HG02588 (cell line): ENCODE data around the gene KLK12.

Experiments
- ATAC-seq: cut with Tn5 transposase; IDR thresholded peaks from one replicate; pipeline ENCODE4 v1.9.1; 2021; ENCODE audit warnings: mild to moderate bottlenecking, moderate library complexity; ENCODE audit not compliant: unreplicated experiment

Gene KLK12

GRCh38 chr19:51034704-51035103 lies at the start of gene KLK12:
TSS of gene KLK12 (minus strand) at chr19:51035002. CDS start at chr19:51034621, 381 bp downstream.
- ATAC-seq = no peak

GRCh38 chr19:51084505-51084904 lies 49.7 kb upstream of the KLK12 start:
- no peak for ATAC-seq

- ATAC-seq = no peak
Observed at GRCh38 chr19:51083783-51084182, 49.0 kb upstream of the KLK12 start.

- ATAC-seq = no peak
Observed at GRCh38 chr19:51083181-51083580, 48.4 kb upstream of the KLK12 start.

- no peak for ATAC-seq
Observed at GRCh38 chr19:51082611-51083010, 47.8 kb upstream of the KLK12 start, which contains the start of gene KLK14. TSS of gene KLK14 (minus strand) at chr19:51082887. CDS start at chr19:51082614, 273 bp downstream.

- no peak for ATAC-seq
Observed at GRCh38 chr19:51081476-51081875, 46.7 kb upstream of the KLK12 start.

- no peak for ATAC-seq
Observed at GRCh38 chr19:51079481-51080110, 44.8 kb upstream of the KLK12 start.

- no peak for ATAC-seq
Observed at GRCh38 chr19:51078731-51079130, 43.9 kb upstream of the KLK12 start.

- no peak for ATAC-seq
Observed at GRCh38 chr19:51078104-51078503, 43.3 kb upstream of the KLK12 start.

- no peak for ATAC-seq
Observed at GRCh38 chr19:51076631-51077213, 41.9 kb upstream of the KLK12 start.

GRCh38 chr19:51075998-51076397 lies 41.2 kb upstream of the KLK12 start:
- ATAC-seq = no peak

- no peak for ATAC-seq
Observed at GRCh38 chr19:51071095-51071405, 36.2 kb upstream of the KLK12 start.

GRCh38 chr19:51070334-51071094 lies 35.7 kb upstream of the KLK12 start:
- ATAC-seq = no peak

- no peak for ATAC-seq
Observed at GRCh38 chr19:51066393-51067186, 31.8 kb upstream of the KLK12 start.

GRCh38 chr19:51065221-51065960 lies 30.6 kb upstream of the KLK12 start:
- ATAC-seq = no peak

- no peak for ATAC-seq
Observed at GRCh38 chr19:51064534-51065220, 29.9 kb upstream of the KLK12 start, which contains the start of gene KLK13. TSS of gene KLK13 (minus strand) at chr19:51065092. CDS start at chr19:51065067, 25 bp downstream.

- no peak for ATAC-seq
Observed at GRCh38 chr19:51063664-51064063, 28.9 kb upstream of the KLK12 start.

- ATAC-seq = no peak
Observed at GRCh38 chr19:51060973-51061372, 26.2 kb upstream of the KLK12 start.

GRCh38 chr19:51060336-51060735 lies 25.5 kb upstream of the KLK12 start:
- ATAC-seq = no peak

- no peak for ATAC-seq
Observed at GRCh38 chr19:51059715-51060114, 24.9 kb upstream of the KLK12 start.
